Transverse colon (tissue), 4 donors: ENCODE measurements around the gene MRPL39. TPM values are rescaled to one million over a fixed set of nuclear protein-coding genes. Genes with fewer than 3 reads are reported as not detected.
A peak's percentile ranks its signal among the peaks of the same experiment; 100 is the strongest.

ENCODE experiments used
- DNase-seq: peaks from one replicate; pipeline ENCODE4 v3.0.0-alpha.2; 2019
- H3K27ac ChIP-seq, 4 donors: fragments of 200-600 bp; sonication (generic); 2 replicates each; pipeline ENCODE4 v1.5.1; 2016 to 2018; ENCODE audit warnings: inconsistent platforms in 4 of 4
- H3K27me3 ChIP-seq: fragments of 200-600 bp; sonication (generic); 2 replicates; pipeline ENCODE4 v1.5.1; 2017; ENCODE audit warnings: inconsistent platforms
- H3K36me3 ChIP-seq, 4 donors: fragments of 200-600 bp; sonication (generic); 2 replicates each; pipeline ENCODE4 v1.5.1; 2017 to 2019; ENCODE audit warnings: inconsistent platforms in 4 of 4
- H3K4me1 ChIP-seq, 4 donors: fragments of 200-600 bp; sonication (generic); 2 replicates each; pipeline ENCODE4 v1.5.1; 2017 to 2020; ENCODE audit warnings: inconsistent platforms in 4 of 4
- H3K4me3 ChIP-seq, 4 donors: fragments of 200-600 bp; sonication (generic); 1 replicate in 1 of 4; 2 replicates in 3 of 4; pipeline versions ENCODE4 v1.5.1 to v1.6.1; 2017 to 2019; ENCODE audit warnings: inconsistent platforms in 4 of 4
- H3K9me3 ChIP-seq, 2 donors: fragments of 200-600 bp; sonication (generic); 2 replicates each; pipeline ENCODE4 v1.5.1; 2017 to 2019; ENCODE audit warnings: inconsistent platforms in 2 of 2
- EP300 ChIP-seq: sonication (generic); formaldehyde crosslinking; IDR thresholded peaks from one replicate; pipeline ENCODE4 v1.6.1; 2017; ENCODE audit warnings: antibody characterized with exemption, low read depth
- POLR2A ChIP-seq: fragments of 450-650 bp; IDR thresholded peaks from one replicate; pipeline ENCODE4 v1.6.1; 2016; ENCODE audit warnings: antibody characterized with exemption, mild to moderate bottlenecking, moderate library complexity
- POLR2AphosphoS5 ChIP-seq, 3 donors: sonication (generic); formaldehyde crosslinking; IDR thresholded peaks; one replicate each; pipeline ENCODE4 v1.6.1; 2016; ENCODE audit warnings: antibody characterized with exemption in 3 of 3
- WGBS, 2 donors: methylation state at CpG; one replicate each; pipeline ENCODE4 v1.1.5; 2018; ENCODE audit warnings: low coverage in 1 of 2; 5-methylcytosine and 5-hydroxymethylcytosine counted together
- in situ Hi-C, 4 donors: fragments of 200-750 bp; cut with MboI; loops; one replicate each; pipeline versions ENCODE4 v1.15.0 to v1.15.1; 2017; ENCODE audit warnings: low sequenced_read_pairs in 3 of 4, low pct_ligation_motif_present in 1 of 4, low pct_unique_long_range_greater_than_20kb in 1 of 4
- intact Hi-C: fragments of 100-400 bp; cut with DNase I; formaldehyde crosslinking; loops from one replicate; pipeline ENCODE4 v1.15.1; 2023; ENCODE audit warnings: low total_unique reads
- total RNA-seq, 4 donors: library from RNA; depleted of rRNA; stranded (reverse); fragments of >200 nt; gene quantifications; one replicate each; pipeline ENCODE4 v1.1.0, GENCODE V29; 2016
- TF ChIP-seq, protein P1 (sequence below), 5 experiments: fragments of 200-600 bp in 3 of 5; fragments of 450-650 bp in 2 of 5; sonication (generic) in 3 of 5; IDR thresholded peaks; 1 replicate in 2 of 5; 2 replicates in 3 of 5; pipeline ENCODE4 v1.5.1; 2016 to 2017; ENCODE audit warnings: antibody characterized with exemption in 5 of 5, inconsistent platforms in 3 of 5, mild to moderate bottlenecking in 2 of 5, moderate library complexity in 1 of 5

The MRPL39 gene
- total RNA-seq, 4 donors from 2014 or later: 10.1 to 16.8 (median 14.9) TPM; not detected in 1

DNA sequence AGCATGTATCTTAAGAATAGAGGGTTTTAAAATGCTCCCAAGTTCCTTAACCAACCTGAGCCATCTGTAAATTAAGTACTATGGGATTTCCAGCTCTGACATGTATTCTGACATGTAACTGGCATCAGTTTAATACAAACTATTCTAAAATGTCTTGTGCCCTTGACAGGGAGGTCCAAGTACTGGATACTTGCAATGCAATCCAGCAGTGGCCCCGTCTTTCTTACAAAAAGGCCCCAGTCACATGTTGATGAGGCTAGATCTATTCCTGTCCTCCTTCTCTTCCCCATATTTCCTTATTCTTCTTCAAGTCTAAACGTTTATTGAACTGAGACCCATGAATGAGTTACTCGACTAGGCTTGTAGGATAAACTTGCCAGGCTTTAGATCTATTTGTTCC, 46.4 kb downstream of the MRPL39 start:
- Histone ChIP-seq H3K9me3 (no peaks in the 10 kb centered on the region), H3K36me3 (no peaks in the 10 kb centered on the region), H3K27me3 (no peaks in the 10 kb centered on the region), H3K4me3 (no peak overlapping the region), H3K27ac (peak overlapping the region in 1 of 4 donors; percentile 71), H3K4me1 (peaks cover 0 to 20% (median 6%) of the 10 kb centered on the region in 4 donors)
- in situ Hi-C loops (no loop called here), intact Hi-C loops (no loop called here)
- 31 to 55% methylated on average over 3 of the region's 3 CpGs for WGBS, 2 donors
- no peak for DNase-seq
- TF ChIP-seq EP300 (no peak), POLR2AphosphoS5 (IDR thresholded peaks at IDR 0.05) (no peak), POLR2A (no peak)
- TF ChIP-seq, protein P1, sequence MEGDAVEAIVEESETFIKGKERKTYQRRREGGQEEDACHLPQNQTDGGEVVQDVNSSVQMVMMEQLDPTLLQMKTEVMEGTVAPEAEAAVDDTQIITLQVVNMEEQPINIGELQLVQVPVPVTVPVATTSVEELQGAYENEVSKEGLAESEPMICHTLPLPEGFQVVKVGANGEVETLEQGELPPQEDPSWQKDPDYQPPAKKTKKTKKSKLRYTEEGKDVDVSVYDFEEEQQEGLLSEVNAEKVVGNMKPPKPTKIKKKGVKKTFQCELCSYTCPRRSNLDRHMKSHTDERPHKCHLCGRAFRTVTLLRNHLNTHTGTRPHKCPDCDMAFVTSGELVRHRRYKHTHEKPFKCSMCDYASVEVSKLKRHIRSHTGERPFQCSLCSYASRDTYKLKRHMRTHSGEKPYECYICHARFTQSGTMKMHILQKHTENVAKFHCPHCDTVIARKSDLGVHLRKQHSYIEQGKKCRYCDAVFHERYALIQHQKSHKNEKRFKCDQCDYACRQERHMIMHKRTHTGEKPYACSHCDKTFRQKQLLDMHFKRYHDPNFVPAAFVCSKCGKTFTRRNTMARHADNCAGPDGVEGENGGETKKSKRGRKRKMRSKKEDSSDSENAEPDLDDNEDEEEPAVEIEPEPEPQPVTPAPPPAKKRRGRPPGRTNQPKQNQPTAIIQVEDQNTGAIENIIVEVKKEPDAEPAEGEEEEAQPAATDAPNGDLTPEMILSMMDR (IDR thresholded peaks at IDR 0.05): no peak

DNA sequence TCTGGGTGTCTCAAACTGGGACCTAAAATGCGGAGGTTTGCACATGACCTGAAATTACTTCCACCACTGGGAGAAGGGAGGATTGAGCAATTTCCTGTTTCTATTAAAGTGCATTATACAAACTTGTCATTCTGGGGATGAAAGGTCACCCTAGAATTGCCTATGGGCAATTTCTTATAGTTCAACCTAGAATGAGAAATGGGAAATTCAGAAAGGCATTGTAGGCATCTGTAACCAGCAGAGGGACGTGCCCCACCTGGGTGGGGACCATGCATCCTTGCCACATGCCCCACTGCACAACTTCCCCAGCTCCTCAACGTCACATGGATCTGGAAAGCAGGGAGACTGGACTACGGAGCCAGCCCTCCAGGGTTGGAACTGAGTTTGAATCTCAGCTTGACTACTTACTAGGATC, 47.0 kb downstream of the MRPL39 start:
- DNase-seq: no peak
- in situ Hi-C loops: no loop called here
- WGBS, 2 donors: 60 to 82% methylated on average over 1 to 4 of the region's 4 CpGs

DNA sequence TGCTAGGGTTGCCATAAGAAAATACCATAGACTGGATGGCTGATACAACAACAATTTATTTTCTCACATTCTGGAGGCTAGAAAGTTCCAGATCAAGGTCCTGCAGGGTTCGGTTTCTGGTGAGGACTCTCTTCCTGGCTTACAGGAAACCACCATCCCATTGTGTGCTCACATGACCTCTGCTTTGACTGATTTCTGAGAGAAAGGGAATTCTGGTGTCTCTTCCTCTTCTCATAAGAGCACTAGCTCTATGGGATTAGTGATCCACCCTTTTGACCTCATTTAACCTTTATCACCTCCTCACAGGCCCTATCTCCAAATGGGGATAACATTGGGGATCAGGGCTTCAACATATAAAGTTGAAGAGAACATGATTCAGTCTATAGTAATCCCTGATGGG, 47.5 kb downstream of the MRPL39 start:
- no peak for TF ChIP-seq POLR2AphosphoS5 (IDR thresholded peaks at IDR 0.05)
- TF ChIP-seq, protein P1 (IDR thresholded peaks at IDR 0.05): no peak
- TF ChIP-seq POLR2A: no peak
- no peak for TF ChIP-seq EP300
- intact Hi-C loops (no loop called here), in situ Hi-C loops (no loop called here)
- Histone ChIP-seq H3K27me3 (no peaks in the 10 kb centered on the region), H3K36me3 (no peaks in the 10 kb centered on the region), H3K4me1 (peaks cover 0 to 20% (median 6%) of the 10 kb centered on the region in 4 donors), H3K9me3 (no peaks in the 10 kb centered on the region), H3K27ac (no peak overlapping the region), H3K4me3 (no peak overlapping the region)
- 52 to 83% methylated on average over 1 of the region's 1 CpG for WGBS, 2 donors
- DNase-seq: no peak

More for the DNA sequence above, 47.0 kb downstream of the MRPL39 start:
- H3K27ac ChIP-seq: no peak overlapping the region
- H3K4me3 ChIP-seq: no peak overlapping the region
- TF ChIP-seq EP300: no peak
- H3K9me3 ChIP-seq: no peaks in the 10 kb centered on the region
- H3K36me3 ChIP-seq: no peaks in the 10 kb centered on the region
- H3K4me1 ChIP-seq: peaks cover 0 to 20% (median 6%) of the 10 kb centered on the region in 4 donors
- intact Hi-C loops: no loop called here
- no peaks in the 10 kb centered on the region for H3K27me3 ChIP-seq

DNA sequence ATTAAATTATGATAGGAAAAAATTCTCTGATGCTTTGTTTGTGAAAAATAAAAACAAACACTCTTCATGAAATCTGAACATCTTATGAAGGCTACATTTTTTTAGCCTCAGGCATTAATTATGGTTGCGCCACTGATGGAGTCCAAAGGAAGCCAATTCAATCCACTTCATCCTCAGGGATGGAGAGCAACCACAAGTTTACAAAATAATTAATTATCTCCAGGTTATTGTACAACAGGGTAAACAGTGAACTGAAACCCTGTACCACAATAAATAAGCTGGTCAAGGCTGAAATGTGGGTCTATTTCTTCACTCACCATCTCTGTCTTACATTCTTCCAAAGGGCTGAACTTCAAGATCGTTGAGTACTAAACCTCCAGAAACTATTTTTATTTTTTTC, 49.2 kb downstream of the MRPL39 start:
- intact Hi-C loops (no loop called here), in situ Hi-C loops (no loop called here)
- Histone ChIP-seq H3K27me3 (no peaks in the 10 kb centered on the region), H3K36me3 (no peaks in the 10 kb centered on the region), H3K27ac (no peak overlapping the region), H3K4me3 (no peak overlapping the region), H3K4me1 (peaks cover 0 to 19% (median 6%) of the 10 kb centered on the region in 4 donors), H3K9me3 (no peaks in the 10 kb centered on the region)
- 57 to 82% methylated on average over 2 of the region's 2 CpGs for WGBS, 2 donors
- DNase-seq: no peak
- no peak for TF ChIP-seq POLR2AphosphoS5 (IDR thresholded peaks at IDR 0.05)
- TF ChIP-seq, protein P1 (IDR thresholded peaks at IDR 0.05): no peak
- TF ChIP-seq POLR2A: no peak
- no peak for TF ChIP-seq EP300

- WGBS, 2 donors: 94 to 96% methylated on average over 1 of the region's 1 CpG
- no peak overlapping the region for H3K27ac ChIP-seq
- intact Hi-C loops (no loop called here), in situ Hi-C loops (no loop called here)
- no peaks in the 10 kb centered on the region for H3K27me3 ChIP-seq
- H3K36me3 ChIP-seq: no peaks in the 10 kb centered on the region
- H3K4me1 ChIP-seq: peaks cover 0 to 10% (median under 1%) of the 10 kb centered on the region in 4 donors
- no peak for DNase-seq
- TF ChIP-seq POLR2AphosphoS5 (IDR thresholded peaks at IDR 0.05): no peak
- TF ChIP-seq, protein P1 (IDR thresholded peaks at IDR 0.05): no peak
- TF ChIP-seq EP300: no peak
- no peak for TF ChIP-seq POLR2A
- H3K9me3 ChIP-seq: no peaks in the 10 kb centered on the region
- no peak overlapping the region for H3K4me3 ChIP-seq
Measured at GRCh38 chr21:25557180-25557579, 50.1 kb downstream of the MRPL39 start.
